WTC11 (cell line): ENCODE data around the gene D2HGDH.

Experiments used
- CTCF ChIP-seq: fragments of 200-600 bp; IDR thresholded peaks from 2 replicates; pipeline ENCODE4 v1.8.0; 2022; ENCODE audit warnings: antibody characterized with exemption
- ETV6 ChIP-seq: sonication (generic); formaldehyde crosslinking; IDR thresholded peaks from 2 replicates; pipeline ENCODE4 v1.8.1; 2022; ENCODE audit warnings: mild to moderate bottlenecking, missing genetic modification reagents
- GTF2I ChIP-seq: fragments of 250-450 bp; sonication (Bioruptor Pico); conservative IDR thresholded peaks from 2 replicates; pipeline ENCODE4 v1.4.0; 2021; ENCODE audit warnings: mild to moderate bottlenecking
- HMGA2 ChIP-seq: fragments of 250-450 bp; sonication (Bioruptor Pico); IDR thresholded peaks from 2 replicates; pipeline ENCODE4 v1.4.0; 2021; ENCODE audit warnings: mild to moderate bottlenecking, moderate library complexity
- JUN ChIP-seq: sonication (generic); formaldehyde crosslinking; IDR thresholded peaks from 2 replicates; pipeline ENCODE4 v1.8.0; 2023; ENCODE audit warnings: mild to moderate bottlenecking, missing genetic modification reagents
- MAX ChIP-seq: sonication (generic); formaldehyde crosslinking; IDR thresholded peaks from 2 replicates; pipeline ENCODE4 v1.8.0; 2022; ENCODE audit warnings: mild to moderate bottlenecking, missing genetic modification reagents
- NFATC4 ChIP-seq: fragments of 250-450 bp; sonication (Bioruptor Pico); IDR thresholded peaks from 2 replicates; pipeline ENCODE4 v1.9.0; 2021; ENCODE audit warnings: mild to moderate bottlenecking
- PREB ChIP-seq: sonication (generic); formaldehyde crosslinking; IDR thresholded peaks from 2 replicates; pipeline ENCODE4 v1.8.1; 2022; ENCODE audit warnings: mild to moderate bottlenecking, missing genetic modification reagents, moderate library complexity, borderline replicate concordance
- TCF7 ChIP-seq: sonication (generic); formaldehyde crosslinking; IDR thresholded peaks from 2 replicates; pipeline ENCODE4 v1.8.0; 2022; ENCODE audit warnings: mild to moderate bottlenecking, low read depth, missing genetic modification reagents, moderate library complexity
- TEAD1 ChIP-seq: sonication (generic); formaldehyde crosslinking; IDR thresholded peaks from 2 replicates; pipeline ENCODE4 v1.8.0; 2022; ENCODE audit warnings: mild to moderate bottlenecking, missing genetic modification reagents
- TEAD4 ChIP-seq: sonication (generic); formaldehyde crosslinking; IDR thresholded peaks from 2 replicates; pipeline ENCODE4 v1.8.0; 2022; ENCODE audit warnings: mild to moderate bottlenecking, missing genetic modification reagents
- TP53 ChIP-seq: sonication (generic); formaldehyde crosslinking; IDR thresholded peaks from 2 replicates; pipeline ENCODE4 v1.8.1; 2023; ENCODE audit warnings: mild to moderate bottlenecking, missing genetic modification reagents
- ZNF121 ChIP-seq: sonication (generic); formaldehyde crosslinking; IDR thresholded peaks from 2 replicates; pipeline ENCODE4 v1.8.0; 2023; ENCODE audit warnings: missing genetic modification reagents
- ZNF416 ChIP-seq: fragments of 250-450 bp; sonication (Bioruptor Pico); IDR thresholded peaks from 2 replicates; pipeline ENCODE4 v1.9.0; 2021; ENCODE audit warnings: mild to moderate bottlenecking, inconsistent platforms

DNA sequence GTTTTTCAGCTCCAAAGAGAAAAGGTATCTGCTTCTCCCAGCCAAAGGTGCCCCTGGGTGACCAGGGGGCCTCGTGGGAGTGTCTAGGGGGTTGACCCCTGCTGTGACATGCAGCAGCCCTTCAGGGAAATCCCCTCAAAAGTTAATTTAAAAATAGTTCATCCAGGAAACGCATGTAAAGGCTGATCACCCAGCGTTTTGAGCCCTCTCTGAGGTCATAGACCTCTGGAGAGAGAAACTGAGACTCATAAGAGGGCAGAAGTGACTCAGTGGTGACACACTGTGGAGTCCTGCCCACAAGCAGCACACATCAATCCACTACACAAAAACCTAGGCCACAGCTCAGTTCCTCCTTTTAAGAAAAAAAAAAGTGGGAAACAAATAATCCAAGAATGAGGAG is 54.1 kb downstream of the D2HGDH start:
- TF ChIP-seq CTCF (no peak), NFATC4 (no peak), JUN (CRISPR knock-in tag) (no peak), PREB (CRISPR knock-in tag) (no peak), TCF7 (no peak), MAX (CRISPR knock-in tag) (no peak), ETV6 (CRISPR knock-in tag) (no peak), GTF2I (CRISPR knock-in tag) (no peak), TP53 (CRISPR knock-in tag) (no peak), ZNF416 (no peak), ZNF121 (CRISPR knock-in tag) (no peak), HMGA2 (no peak), TEAD4 (CRISPR knock-in tag) (no peak), TEAD1 (no peak)
